IMR-90 (cell line): Measurements from ENCODE around the gene C2orf69. TPM values are rescaled to one million over a fixed set of nuclear protein-coding genes. Genes with fewer than 3 reads are reported as not detected.

Experiments
- ATAC-seq: fragments of 200-7000 bp; cut with Tn5 transposase; 2 replicates; pipeline ENCODE4 v1.9.1; 2020; ENCODE audit warnings: low read depth, mild to moderate bottlenecking, moderate library complexity
- BruUV-seq: library from RNA; stranded (reverse); fragments of 400-500 nt; replicated peaks from 2 replicates; lab custom pipeline; 2021; lab: Mats Ljungman, UMichigan
- CTCF ChIA-PET: fragments of 300-600 bp; formaldehyde crosslinking; extraction: SDS; loops from one replicate; lab custom pipeline; 2021; ENCODE audit warnings: antibody characterized with exemption; lab: Yijun Ruan, JAX
- POLR2A ChIA-PET: fragments of 300-600 bp; sonication (Branson Sonifier 250); formaldehyde crosslinking; loops from one replicate; lab custom pipeline; 2022; ENCODE audit warnings: antibody characterized with exemption; ENCODE audit not compliant: unreplicated experiment; lab: Charles Lee
- DNase-seq: peaks from one replicate; pipeline ENCODE4 v3.0.0; 2013
- H2AFZ ChIP-seq: replicated peaks from 2 replicates; pipeline ENCODE3; 2013; ENCODE audit warnings: low read length, mild to moderate bottlenecking; ENCODE audit not compliant: poor library complexity
- H2AK5ac ChIP-seq: 2 replicates; pipeline ENCODE4 v1.6.1; 2013; ENCODE audit warnings: low read depth, low read length, inconsistent platforms
- H2AK9ac ChIP-seq: replicated peaks from 2 replicates; pipeline ENCODE3; 2013; ENCODE audit warnings: mild to moderate bottlenecking, low read depth, low read length, moderate library complexity; ENCODE audit not compliant: poor library complexity
- H2BK120ac ChIP-seq: 2 replicates; pipeline ENCODE4 v1.6.1; 2013; ENCODE audit warnings: low read depth, low read length, inconsistent platforms
- H2BK15ac ChIP-seq: 3 replicates; pipeline ENCODE4 v1.6.1; 2013; ENCODE audit warnings: low read depth, low read length, inconsistent platforms
- H2BK20ac ChIP-seq: 2 replicates; pipeline ENCODE4 v1.6.1; 2013; ENCODE audit warnings: low read depth, mild to moderate bottlenecking, inconsistent platforms, low read length, moderate library complexity
- H2BK5ac ChIP-seq: 2 replicates; pipeline ENCODE4 v1.6.1; 2013; ENCODE audit warnings: mild to moderate bottlenecking, low read depth, low read length, inconsistent platforms; ENCODE audit not compliant: poor library complexity, severe bottlenecking
- H3K14ac ChIP-seq: replicated peaks from 2 replicates; pipeline ENCODE4 v1.6.1; 2013; ENCODE audit warnings: low read depth, low read length, inconsistent platforms
- H3K18ac ChIP-seq: 2 replicates; pipeline ENCODE4 v1.6.1; 2013; ENCODE audit warnings: low read depth, low read length, control low read depth
- H3K23ac ChIP-seq: 2 replicates; pipeline ENCODE4 v1.6.1; 2013; ENCODE audit warnings: low read depth, low read length, inconsistent platforms
- H3K27ac ChIP-seq: 2 replicates; pipeline ENCODE4 v1.5.1; 2013; ENCODE audit warnings: mild to moderate bottlenecking, control low read depth, low read length; ENCODE audit not compliant: insufficient read depth
- H3K27me3 ChIP-seq: 2 replicates; pipeline ENCODE4 v1.6.1; 2013; ENCODE audit warnings: low read length; ENCODE audit not compliant: control insufficient read depth, insufficient read depth
- H3K36me3 ChIP-seq: 2 replicates; pipeline ENCODE4 v1.6.1; 2013; ENCODE audit warnings: low read length, mixed read lengths; ENCODE audit not compliant: control insufficient read depth, insufficient read depth
- H3K4ac ChIP-seq: 2 replicates; pipeline ENCODE4 v1.6.1; 2013; ENCODE audit warnings: low read depth, low read length, inconsistent platforms
- H3K4me1 ChIP-seq: 2 replicates; pipeline ENCODE4 v1.6.1; 2013; ENCODE audit warnings: low read length, mixed read lengths; ENCODE audit not compliant: control insufficient read depth, insufficient read depth
- H3K4me2 ChIP-seq: 2 replicates; pipeline ENCODE4 v1.6.1; 2013; ENCODE audit warnings: low read depth, mild to moderate bottlenecking, control low read depth, low read length, moderate library complexity
- H3K4me3 ChIP-seq: 2 replicates; pipeline ENCODE4 v1.5.1; 2013; ENCODE audit warnings: low read depth, mild to moderate bottlenecking, control low read depth, low read length, moderate library complexity; ENCODE audit not compliant: insufficient read depth
- H3K56ac ChIP-seq: 2 replicates; pipeline ENCODE4 v1.6.1; 2013; ENCODE audit warnings: low read length, inconsistent platforms; ENCODE audit not compliant: insufficient read depth; ENCODE audit errors: extremely low read depth
- H3K79me1 ChIP-seq, 2 experiments: 2 replicates each; pipeline ENCODE4 v1.6.1; 2013; ENCODE audit warnings: low read length in 2 of 2, inconsistent platforms in 1 of 2, low read depth in 1 of 2
- H3K9ac ChIP-seq: 2 replicates; pipeline ENCODE4 v1.6.1; 2013; ENCODE audit warnings: low read depth, low read length, control low read depth
- H3K9me1 ChIP-seq: 2 replicates; pipeline ENCODE4 v1.6.1; 2013; ENCODE audit warnings: low read length, inconsistent platforms; ENCODE audit not compliant: insufficient read depth
- H3K9me3 ChIP-seq: 2 replicates; pipeline ENCODE4 v1.6.1; 2013; ENCODE audit warnings: low read length; ENCODE audit not compliant: control insufficient read depth, insufficient read depth
- H4K20me1 ChIP-seq: 2 replicates; pipeline ENCODE4 v1.6.1; 2013; ENCODE audit warnings: low read length, inconsistent platforms; ENCODE audit not compliant: insufficient read depth
- H4K5ac ChIP-seq: 2 replicates; pipeline ENCODE4 v1.6.1; 2013; ENCODE audit warnings: mild to moderate bottlenecking, low read depth, low read length, control low read depth
- H4K8ac ChIP-seq, 2 experiments: 2 replicates each; pipeline ENCODE4 v1.6.1; 2013; ENCODE audit warnings: low read depth in 2 of 2, low read length in 2 of 2, control low read depth in 1 of 2, inconsistent platforms in 1 of 2
- H4K91ac ChIP-seq: 2 replicates; pipeline ENCODE4 v1.6.1; 2013; ENCODE audit warnings: low read depth, low read length, inconsistent platforms; ENCODE audit not compliant: insufficient read depth
- BHLHE40 ChIP-seq: fragments of 150-350 bp; IDR thresholded peaks from 2 replicates; pipeline ENCODE4 v1.6.1; 2016; ENCODE audit warnings: mild to moderate bottlenecking, low read depth, low read length
- CEBPB ChIP-seq: IDR thresholded peaks from 2 replicates; pipeline ENCODE4 v1.6.1; 2012; ENCODE audit warnings: low read depth, low read length, improper control_type of control experiment
- CHD1 ChIP-seq: IDR thresholded peaks from 2 replicates; pipeline ENCODE4 v1.6.1; 2012; ENCODE audit warnings: low read depth, low read length, improper control_type of control experiment
- CTCF ChIP-seq: conservative IDR thresholded peaks from 2 replicates; pipeline ENCODE4 v1.5.1; 2012; ENCODE audit warnings: mild to moderate bottlenecking, low read depth, low read length, improper control_type of control experiment
- ELK1 ChIP-seq: fragments of 150-350 bp; IDR thresholded peaks from 2 replicates; pipeline ENCODE4 v1.6.1; 2016; ENCODE audit warnings: low read depth, mild to moderate bottlenecking, low read length, moderate library complexity, borderline replicate concordance
- FOS ChIP-seq: fragments of 150-350 bp; IDR thresholded peaks from 2 replicates; pipeline ENCODE4 v1.6.1; 2016; ENCODE audit warnings: low read depth, low read length
- MAFK ChIP-seq: IDR thresholded peaks from 2 replicates; pipeline ENCODE4 v1.6.1; 2012; ENCODE audit warnings: low read depth, low read length, improper control_type of control experiment
- MAZ ChIP-seq: IDR thresholded peaks from 2 replicates; pipeline ENCODE4 v1.6.1; 2012; ENCODE audit warnings: low read depth, mild to moderate bottlenecking, low read length, improper control_type of control experiment, moderate library complexity, borderline replicate concordance
- MXI1 ChIP-seq: IDR thresholded peaks from 2 replicates; pipeline ENCODE4 v1.6.1; 2012; ENCODE audit warnings: low read depth, mild to moderate bottlenecking, low read length, moderate library complexity, borderline replicate concordance
- NFE2L2 ChIP-seq: fragments of 150-350 bp; IDR thresholded peaks from 2 replicates; pipeline ENCODE4 v1.6.1; 2016; ENCODE audit warnings: low read depth, mild to moderate bottlenecking, low read length
- POLR2A ChIP-seq: IDR thresholded peaks from 2 replicates; pipeline ENCODE4 v1.6.1; 2012; ENCODE audit warnings: mild to moderate bottlenecking, low read depth, low read length
- RAD21 ChIP-seq: IDR thresholded peaks from 2 replicates; pipeline ENCODE4 v1.6.1; 2012; ENCODE audit warnings: low read length, improper control_type of control experiment
- RCOR1 ChIP-seq: IDR thresholded peaks from 2 replicates; pipeline ENCODE4 v1.6.1; 2012; ENCODE audit warnings: mild to moderate bottlenecking, low read length, improper control_type of control experiment; ENCODE audit not compliant: insufficient replicate concordance
- RFX5 ChIP-seq: IDR thresholded peaks from 2 replicates; pipeline ENCODE4 v1.8.0; 2012; ENCODE audit warnings: low read depth, mild to moderate bottlenecking, low read length, moderate library complexity
- SMC3 ChIP-seq: fragments of 150-350 bp; IDR thresholded peaks from 2 replicates; pipeline ENCODE4 v1.6.1; 2016; ENCODE audit warnings: low read depth, mild to moderate bottlenecking, antibody characterized with exemption, low read length, moderate library complexity
- USF2 ChIP-seq: fragments of 150-350 bp; IDR thresholded peaks from 2 replicates; pipeline ENCODE4 v1.6.1; 2017; ENCODE audit warnings: mild to moderate bottlenecking, antibody characterized with exemption, low read length, low read depth
- WGBS, 2 experiments: methylation state at CpG; one replicate each; pipeline versions ENCODE4 v1.1.5 to v1.1.7; 2013; ENCODE audit warnings: missing lambda C conversion rate in 2 of 2; ENCODE audit not compliant: insufficient read length in 1 of 2; ENCODE audit errors: extremely low coverage in 2 of 2; 5-methylcytosine and 5-hydroxymethylcytosine counted together
- dilution Hi-C: fragments of 300-500 bp; cut with HindIII; formaldehyde crosslinking; loops from one replicate; pipeline ENCODE4 v1.14.3; 2018; ENCODE audit warnings: low sequenced_read_pairs; ENCODE audit not compliant: unreplicated experiment
- in situ Hi-C: fragments of 300-500 bp; cut with MboI; formaldehyde crosslinking; loops from 3 replicates; pipeline ENCODE4 v1.14.3; 2019; ENCODE audit warnings: low sequenced_read_pairs, inconsistent platforms, mixed read lengths
- intact Hi-C: fragments of 100-400 bp; cut with micrococcal nuclease; formaldehyde crosslinking; loops from 2 replicates; pipeline ENCODE4 v1.10.0; 2022
- polyA plus RNA-seq, 3 experiments: library from polyadenylated mRNA; depleted of rRNA; stranded (reverse); fragments of >200 nt; gene quantifications; 2 replicates each; pipeline ENCODE4 v1.2.3, GENCODE V29; 2012; ENCODE audit warnings: low replicate concordance in 1 of 3
- total RNA-seq: library from RNA; depleted of rRNA; stranded (reverse); fragments of >200 nt; gene quantifications from 2 replicates; pipeline ENCODE4 v1.2.3, GENCODE V29; 2012

C2orf69 gene
- total and polyA plus RNA-seq, 2 of the 4 experiments (the other 2 are of a cell fraction): 3.1 to 4.7 TPM

- dilution Hi-C loops: no loop called here
- peaks cover 3% of the 10 kb centered on the region for H3K9me3 ChIP-seq
- H2BK20ac ChIP-seq: no peak overlapping the region
- H4K8ac ChIP-seq: no peak overlapping the region
- H3K4ac ChIP-seq: no peak overlapping the region
- in situ Hi-C loops: no loop called here
- H2AK9ac ChIP-seq: no peak overlapping the region
- no CpG with 5 or more reads among the region's 1 CpG for WGBS, 2 experiments
- H2BK5ac ChIP-seq: no peak overlapping the region
- ChIA-PET CTCF (no interaction called here), POLR2A (no interaction called here)
- H4K5ac ChIP-seq: no peak overlapping the region
- no peak overlapping the region for H3K9ac ChIP-seq
- no peak overlapping the region for H4K91ac ChIP-seq
- no peak overlapping the region for H3K18ac ChIP-seq
- no peak overlapping the region for H3K14ac ChIP-seq
- H2AFZ ChIP-seq: no peak overlapping the region
- no peaks in the 10 kb centered on the region for H3K36me3 ChIP-seq
- no peak overlapping the region for H3K4me3 ChIP-seq
- no TSS peak for BruUV-seq
- H3K23ac ChIP-seq: no peak overlapping the region
- no peaks in the 10 kb centered on the region for H4K20me1 ChIP-seq
- no peaks in the 10 kb centered on the region for H3K4me1 ChIP-seq
- H2BK120ac ChIP-seq: no peak overlapping the region
- ATAC-seq (peak; percentile 69), DNase-seq (no peak)
- no peak for TF ChIP-seq RCOR1
- TF ChIP-seq CTCF: no peak
- no peak for TF ChIP-seq SMC3
- no peak for TF ChIP-seq RAD21
- TF ChIP-seq MAZ: no peak
- no peak for TF ChIP-seq MXI1
- TF ChIP-seq BHLHE40: no peak
- TF ChIP-seq USF2: no peak
- no peak for TF ChIP-seq FOS
- no peak for TF ChIP-seq POLR2A
- TF ChIP-seq CHD1: no peak
- no peak for TF ChIP-seq CEBPB
- no peak for TF ChIP-seq RFX5
- TF ChIP-seq NFE2L2: no peak
- TF ChIP-seq MAFK: no peak
- no peak for TF ChIP-seq ELK1
- intact Hi-C loops: no loop called here
- no peak overlapping the region for H3K56ac ChIP-seq
- no peak overlapping the region for H3K27ac ChIP-seq
- no peaks in the 10 kb centered on the region for H3K79me1 ChIP-seq
- no peak overlapping the region for H2BK15ac ChIP-seq
- H3K4me2 ChIP-seq: no peak overlapping the region
- no peaks in the 10 kb centered on the region for H3K9me1 ChIP-seq
- no peaks in the 10 kb centered on the region for H3K27me3 ChIP-seq
- no peak overlapping the region for H2AK5ac ChIP-seq
Measured at GRCh38 chr2:199875400-199875799, 35.7 kb upstream of the C2orf69 start.
